ENCODE results near the gene ANKMY2.

The ANKMY2 gene

GRCh38 chr7:16619979-16620408 is 25.6 kb downstream of the ANKMY2 start:
- Histone ChIP-seq H3K4me3 (ENCODE audit: low read depth, low read length, poor library complexity, severe bottlenecking) (no peak overlapping the region), H3K36me3 (ENCODE audit: insufficient read depth, low read length) (no peaks in the 10 kb centered on the region), H3K9ac (ENCODE audit: low read length) (no peak overlapping the region), H3F3A (ENCODE audit: insufficient read depth, low read length) (no peaks in the 10 kb centered on the region), H3K4me1 (ENCODE audit: insufficient read depth, low read length, severe bottlenecking) (peaks cover 7% of the 10 kb centered on the region), H3K9me3 (ENCODE audit: low read length) (no peaks in the 10 kb centered on the region), H3K9me2 (ENCODE audit: low read depth, low read length) (no peaks in the 10 kb centered on the region), H3K4me2 (ENCODE audit: low read length) (no peak overlapping the region), H2AFZ (ENCODE audit: low read length) (no peak overlapping the region), H3K27me3 (ENCODE audit: insufficient read depth, low read length) (no peaks in the 10 kb centered on the region), H4K20me1 (ENCODE audit: insufficient read depth, low read length) (no peaks in the 10 kb centered on the region), H3K79me2 (ENCODE audit: insufficient read depth, low read length) (no peaks in the 10 kb centered on the region), H3K27ac (ENCODE audit: low read depth, low read length, poor library complexity, severe bottlenecking) (no peak overlapping the region)
- TF ChIP-seq, protein P1, sequence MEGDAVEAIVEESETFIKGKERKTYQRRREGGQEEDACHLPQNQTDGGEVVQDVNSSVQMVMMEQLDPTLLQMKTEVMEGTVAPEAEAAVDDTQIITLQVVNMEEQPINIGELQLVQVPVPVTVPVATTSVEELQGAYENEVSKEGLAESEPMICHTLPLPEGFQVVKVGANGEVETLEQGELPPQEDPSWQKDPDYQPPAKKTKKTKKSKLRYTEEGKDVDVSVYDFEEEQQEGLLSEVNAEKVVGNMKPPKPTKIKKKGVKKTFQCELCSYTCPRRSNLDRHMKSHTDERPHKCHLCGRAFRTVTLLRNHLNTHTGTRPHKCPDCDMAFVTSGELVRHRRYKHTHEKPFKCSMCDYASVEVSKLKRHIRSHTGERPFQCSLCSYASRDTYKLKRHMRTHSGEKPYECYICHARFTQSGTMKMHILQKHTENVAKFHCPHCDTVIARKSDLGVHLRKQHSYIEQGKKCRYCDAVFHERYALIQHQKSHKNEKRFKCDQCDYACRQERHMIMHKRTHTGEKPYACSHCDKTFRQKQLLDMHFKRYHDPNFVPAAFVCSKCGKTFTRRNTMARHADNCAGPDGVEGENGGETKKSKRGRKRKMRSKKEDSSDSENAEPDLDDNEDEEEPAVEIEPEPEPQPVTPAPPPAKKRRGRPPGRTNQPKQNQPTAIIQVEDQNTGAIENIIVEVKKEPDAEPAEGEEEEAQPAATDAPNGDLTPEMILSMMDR (IDR thresholded peaks at IDR 0.05; ENCODE audit: low read length), result no peak
- no peak for TF ChIP-seq EZH2 (IDR thresholded peaks at IDR 0.05; ENCODE audit: borderline replicate concordance, low read length)

- Histone ChIP-seq H2AFZ (ENCODE audit: low read length) (no peak overlapping the region), H3K4me1 (ENCODE audit: insufficient read depth, low read length, severe bottlenecking) (peaks cover 7% of the 10 kb centered on the region), H3K4me2 (ENCODE audit: low read length) (no peak overlapping the region), H3K9me3 (ENCODE audit: low read length) (no peaks in the 10 kb centered on the region), H3K9ac (ENCODE audit: low read length) (no peak overlapping the region), H4K20me1 (ENCODE audit: insufficient read depth, low read length) (no peaks in the 10 kb centered on the region), H3K9me2 (ENCODE audit: low read depth, low read length) (no peaks in the 10 kb centered on the region), H3K36me3 (ENCODE audit: insufficient read depth, low read length) (no peaks in the 10 kb centered on the region), H3K79me2 (ENCODE audit: insufficient read depth, low read length) (no peaks in the 10 kb centered on the region), H3F3A (ENCODE audit: insufficient read depth, low read length) (no peaks in the 10 kb centered on the region), H3K27me3 (ENCODE audit: insufficient read depth, low read length) (no peaks in the 10 kb centered on the region), H3K27ac (ENCODE audit: low read depth, low read length, poor library complexity, severe bottlenecking) (no peak overlapping the region), H3K4me3 (ENCODE audit: low read depth, low read length, poor library complexity, severe bottlenecking) (no peak overlapping the region)
- TF ChIP-seq, protein P1 (IDR thresholded peaks at IDR 0.05; ENCODE audit: low read length), result no peak
- no peak for TF ChIP-seq EZH2 (IDR thresholded peaks at IDR 0.05; ENCODE audit: borderline replicate concordance, low read length)
Observed at GRCh38 chr7:16616542-16616941, 29.0 kb downstream of the ANKMY2 start.

GRCh38 chr7:16616122-16616521 is 29.4 kb downstream of the ANKMY2 start:
- H3K4me1 ChIP-seq (ENCODE audit: insufficient read depth, low read length, severe bottlenecking), result peaks cover 7% of the 10 kb centered on the region
- TF ChIP-seq EZH2 (IDR thresholded peaks at IDR 0.05; ENCODE audit: borderline replicate concordance, low read length), result no peak

GRCh38 chr7:16615228-16615627 is 30.3 kb downstream of the ANKMY2 start:
- Histone ChIP-seq H3K9ac (ENCODE audit: low read length) (no peak overlapping the region), H3K4me2 (ENCODE audit: low read length) (no peak overlapping the region), H3F3A (ENCODE audit: insufficient read depth, low read length) (no peaks in the 10 kb centered on the region), H3K79me2 (ENCODE audit: insufficient read depth, low read length) (no peaks in the 10 kb centered on the region), H3K4me3 (ENCODE audit: low read depth, low read length, poor library complexity, severe bottlenecking) (no peak overlapping the region), H3K27ac (ENCODE audit: low read depth, low read length, poor library complexity, severe bottlenecking) (no peak overlapping the region), H3K9me3 (ENCODE audit: low read length) (no peaks in the 10 kb centered on the region), H3K9me2 (ENCODE audit: low read depth, low read length) (no peaks in the 10 kb centered on the region), H2AFZ (ENCODE audit: low read length) (no peak overlapping the region), H3K36me3 (ENCODE audit: insufficient read depth, low read length) (no peaks in the 10 kb centered on the region), H3K27me3 (ENCODE audit: insufficient read depth, low read length) (no peaks in the 10 kb centered on the region), H4K20me1 (ENCODE audit: insufficient read depth, low read length) (no peaks in the 10 kb centered on the region), H3K4me1 (ENCODE audit: insufficient read depth, low read length, severe bottlenecking) (peaks cover 5% of the 10 kb centered on the region)
- TF ChIP-seq, protein P1 (IDR thresholded peaks at IDR 0.05; ENCODE audit: low read length), result no peak
- TF ChIP-seq EZH2 (IDR thresholded peaks at IDR 0.05; ENCODE audit: borderline replicate concordance, low read length), result no peak

More at GRCh38 chr7:16616122-16616521, 29.4 kb downstream of the ANKMY2 start:
- Histone ChIP-seq H3F3A (ENCODE audit: insufficient read depth, low read length) (no peaks in the 10 kb centered on the region), H3K27ac (ENCODE audit: low read depth, low read length, poor library complexity, severe bottlenecking) (no peak overlapping the region), H3K9me3 (ENCODE audit: low read length) (no peaks in the 10 kb centered on the region), H3K9me2 (ENCODE audit: low read depth, low read length) (no peaks in the 10 kb centered on the region), H3K9ac (ENCODE audit: low read length) (no peak overlapping the region), H3K79me2 (ENCODE audit: insufficient read depth, low read length) (no peaks in the 10 kb centered on the region), H3K4me3 (ENCODE audit: low read depth, low read length, poor library complexity, severe bottlenecking) (no peak overlapping the region), H3K4me2 (ENCODE audit: low read length) (no peak overlapping the region), H4K20me1 (ENCODE audit: insufficient read depth, low read length) (no peaks in the 10 kb centered on the region), H2AFZ (ENCODE audit: low read length) (no peak overlapping the region), H3K27me3 (ENCODE audit: insufficient read depth, low read length) (no peaks in the 10 kb centered on the region), H3K36me3 (ENCODE audit: insufficient read depth, low read length) (no peaks in the 10 kb centered on the region)

All from OCI-LY1 (cell line).